DND-41 (cell line): Measurements from ENCODE around the gene EAPP.

ENCODE experiments used
- CTCF ChIP-seq: IDR thresholded peaks from 2 replicates; pipeline ENCODE4 v1.5.1; 2012; ENCODE audit warnings: borderline replicate concordance, low read length, moderate library complexity, mild to moderate bottlenecking; ENCODE audit not compliant: poor library complexity, severe bottlenecking; ENCODE audit errors: extremely low read depth
- EZH2 ChIP-seq: IDR thresholded peaks from 3 replicates; pipeline ENCODE4 v1.6.1; 2012; ENCODE audit warnings: borderline replicate concordance, low read depth, mild to moderate bottlenecking, moderate library complexity, low read length, inconsistent platforms; ENCODE audit not compliant: severe bottlenecking

- TF ChIP-seq CTCF, result no peak
- TF ChIP-seq EZH2, result no peak
Measured at GRCh38 chr14:34569750-34570149, 30.2 kb upstream of the EAPP start.
